ENCODE results near the gene MAGI2. TPM values are rescaled to one million over a fixed set of nuclear protein-coding genes. Genes with fewer than 3 reads are reported as not detected.

The MAGI2 gene
- total and polyA plus RNA-seq, 2 donors from 2014 or later = 4.4 to 9.0 TPM

DNA sequence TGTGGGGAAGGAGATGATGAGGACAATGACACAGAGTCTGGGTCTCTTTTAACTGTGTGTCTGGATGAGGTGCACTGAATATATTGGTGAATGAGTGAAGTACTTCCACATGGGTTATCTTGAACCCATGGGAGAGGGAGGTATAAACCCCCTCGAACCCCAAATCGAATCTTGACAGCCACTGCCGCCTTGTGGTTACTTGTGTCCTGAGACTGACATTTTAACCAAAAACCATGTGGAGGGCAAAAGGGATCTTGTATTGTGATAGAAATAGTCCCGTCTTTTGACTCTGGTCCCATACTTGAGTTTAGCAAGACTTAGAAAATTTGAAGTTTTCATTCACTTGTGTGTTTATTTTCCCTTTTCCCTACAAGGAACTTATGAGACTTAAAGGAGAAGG lies 1371.6 kb downstream of the MAGI2 start:
- no peaks in the 10 kb centered on the region for H3K36me3 ChIP-seq (ENCODE audit: control insufficient read depth in 2 of 3, insufficient read depth in 3 of 3, low read length in 3 of 3)
- H3K9ac ChIP-seq (ENCODE audit: low read length in 3 of 3) = no peak overlapping the region
- TF ChIP-seq, protein P1, sequence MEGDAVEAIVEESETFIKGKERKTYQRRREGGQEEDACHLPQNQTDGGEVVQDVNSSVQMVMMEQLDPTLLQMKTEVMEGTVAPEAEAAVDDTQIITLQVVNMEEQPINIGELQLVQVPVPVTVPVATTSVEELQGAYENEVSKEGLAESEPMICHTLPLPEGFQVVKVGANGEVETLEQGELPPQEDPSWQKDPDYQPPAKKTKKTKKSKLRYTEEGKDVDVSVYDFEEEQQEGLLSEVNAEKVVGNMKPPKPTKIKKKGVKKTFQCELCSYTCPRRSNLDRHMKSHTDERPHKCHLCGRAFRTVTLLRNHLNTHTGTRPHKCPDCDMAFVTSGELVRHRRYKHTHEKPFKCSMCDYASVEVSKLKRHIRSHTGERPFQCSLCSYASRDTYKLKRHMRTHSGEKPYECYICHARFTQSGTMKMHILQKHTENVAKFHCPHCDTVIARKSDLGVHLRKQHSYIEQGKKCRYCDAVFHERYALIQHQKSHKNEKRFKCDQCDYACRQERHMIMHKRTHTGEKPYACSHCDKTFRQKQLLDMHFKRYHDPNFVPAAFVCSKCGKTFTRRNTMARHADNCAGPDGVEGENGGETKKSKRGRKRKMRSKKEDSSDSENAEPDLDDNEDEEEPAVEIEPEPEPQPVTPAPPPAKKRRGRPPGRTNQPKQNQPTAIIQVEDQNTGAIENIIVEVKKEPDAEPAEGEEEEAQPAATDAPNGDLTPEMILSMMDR (IDR thresholded peaks at IDR 0.05; ENCODE audit: borderline replicate concordance, extremely low read depth, insufficient read depth) = no peak
- DNase-seq = no peak
- FAIRE-seq = no peak
- H3K9me3 ChIP-seq (ENCODE audit: control insufficient read depth in 2 of 3, insufficient read depth in 1 of 3, low read length in 3 of 3) = no peaks in the 10 kb centered on the region
- intact Hi-C loops (cut with DNase I) = no loop called here
- no peak overlapping the region for H3K27ac ChIP-seq (ENCODE audit: low read depth in 2 of 2, low read length in 2 of 2)
- H3K27me3 ChIP-seq (ENCODE audit: control insufficient read depth, insufficient read depth, low read length) = no peaks in the 10 kb centered on the region
- H3K4me1 ChIP-seq (ENCODE audit: control insufficient read depth in 2 of 3, insufficient read depth in 2 of 3, low read depth in 1 of 3, low read length in 3 of 3) = no peaks in the 10 kb centered on the region
- H3K4me3 ChIP-seq (ENCODE audit: low read length in 3 of 3) = no peak overlapping the region

DNA sequence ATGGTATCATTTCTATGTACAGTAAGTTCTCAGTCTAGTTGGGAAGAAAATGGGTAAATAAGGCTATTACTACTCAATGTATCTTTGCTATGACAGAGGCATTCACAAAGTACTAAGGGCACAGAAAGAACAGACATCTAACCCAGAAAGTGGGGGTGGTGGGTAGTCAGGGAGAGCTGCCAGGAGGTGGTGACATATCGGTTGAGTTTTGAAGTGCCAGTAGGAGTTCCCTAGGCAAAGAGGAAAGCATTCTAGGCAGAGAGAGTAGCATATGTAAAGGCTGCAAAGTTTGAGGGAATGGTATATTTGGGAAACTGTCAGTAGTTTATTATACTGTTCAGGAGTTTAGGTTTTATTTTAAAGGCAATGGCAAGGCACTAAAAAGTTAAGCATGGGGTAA lies 1372.1 kb downstream of the MAGI2 start:
- Histone ChIP-seq H3K9ac (ENCODE audit: low read length in 3 of 3) (no peak overlapping the region), H3K27ac (ENCODE audit: low read depth in 2 of 2, low read length in 2 of 2) (no peak overlapping the region), H3K4me1 (ENCODE audit: control insufficient read depth in 2 of 3, insufficient read depth in 2 of 3, low read depth in 1 of 3, low read length in 3 of 3) (no peaks in the 10 kb centered on the region), H3K36me3 (ENCODE audit: control insufficient read depth in 2 of 3, insufficient read depth in 3 of 3, low read length in 3 of 3) (no peaks in the 10 kb centered on the region), H3K4me3 (ENCODE audit: low read length in 3 of 3) (no peak overlapping the region), H3K27me3 (ENCODE audit: control insufficient read depth, insufficient read depth, low read length) (no peaks in the 10 kb centered on the region), H3K9me3 (ENCODE audit: control insufficient read depth in 2 of 3, insufficient read depth in 1 of 3, low read length in 3 of 3) (no peaks in the 10 kb centered on the region)
- intact Hi-C loops (cut with DNase I) = no loop called here
- FAIRE-seq (no peak), DNase-seq (no peak)
- TF ChIP-seq, protein P1 (IDR thresholded peaks at IDR 0.05; ENCODE audit: borderline replicate concordance, extremely low read depth, insufficient read depth) = no peak

DNA sequence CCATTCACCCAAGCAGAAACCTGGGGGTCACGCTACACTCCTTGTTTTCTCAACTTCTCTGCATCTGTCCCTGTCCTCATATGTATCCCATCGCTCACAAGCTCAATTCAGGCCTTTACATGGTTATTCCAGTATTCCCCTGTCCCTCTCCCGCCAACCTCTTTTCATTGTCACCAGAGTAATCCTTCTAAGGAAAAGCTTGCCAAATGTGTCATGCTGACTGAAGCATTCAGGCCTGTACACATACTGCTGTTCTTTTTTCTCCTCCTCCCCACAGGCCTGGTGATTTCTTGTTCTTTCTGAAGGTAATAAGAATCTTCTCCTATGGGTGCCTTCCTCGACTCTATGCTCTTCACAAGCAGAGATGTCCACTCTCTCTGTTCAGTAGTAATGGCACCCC lies 1372.7 kb downstream of the MAGI2 start:
- no peaks in the 10 kb centered on the region for H3K4me1 ChIP-seq (ENCODE audit: control insufficient read depth in 2 of 3, insufficient read depth in 2 of 3, low read depth in 1 of 3, low read length in 3 of 3)
- no peaks in the 10 kb centered on the region for H3K9me3 ChIP-seq (ENCODE audit: control insufficient read depth in 2 of 3, insufficient read depth in 1 of 3, low read length in 3 of 3)
- no peak overlapping the region for H3K4me3 ChIP-seq (ENCODE audit: low read length in 3 of 3)
- intact Hi-C loops (cut with DNase I) = no loop called here
- TF ChIP-seq, protein P1 (IDR thresholded peaks at IDR 0.05; ENCODE audit: borderline replicate concordance, extremely low read depth, insufficient read depth) = no peak
- no peak overlapping the region for H3K27ac ChIP-seq (ENCODE audit: low read depth in 2 of 2, low read length in 2 of 2)
- H3K27me3 ChIP-seq (ENCODE audit: control insufficient read depth, insufficient read depth, low read length) = no peaks in the 10 kb centered on the region
- H3K9ac ChIP-seq (ENCODE audit: low read length in 3 of 3) = no peak overlapping the region
- no peaks in the 10 kb centered on the region for H3K36me3 ChIP-seq (ENCODE audit: control insufficient read depth in 2 of 3, insufficient read depth in 3 of 3, low read length in 3 of 3)
- DNase-seq = no peak
- FAIRE-seq = no peak

DNA sequence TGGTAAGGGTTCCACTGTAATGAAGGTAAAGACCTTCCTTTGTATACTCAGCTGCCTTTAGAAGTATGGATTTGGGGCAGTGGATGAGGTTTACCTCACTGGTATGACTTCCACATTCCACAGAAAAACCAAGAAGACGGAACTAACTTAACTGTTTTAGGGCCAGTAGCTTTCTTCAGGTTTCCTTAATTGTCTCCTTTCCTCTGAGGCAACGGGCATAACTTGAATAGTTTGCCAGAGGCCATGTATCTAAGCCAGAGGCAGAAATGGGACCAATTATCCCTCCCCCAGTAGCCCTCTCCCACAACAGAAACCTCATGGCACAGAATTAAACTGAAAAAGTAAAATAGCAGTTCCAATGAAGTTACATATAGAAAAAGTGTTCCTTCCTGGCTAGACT lies 1373.2 kb downstream of the MAGI2 start:
- Histone ChIP-seq H3K4me1 (ENCODE audit: control insufficient read depth in 2 of 3, insufficient read depth in 2 of 3, low read depth in 1 of 3, low read length in 3 of 3) (no peaks in the 10 kb centered on the region), H3K9ac (ENCODE audit: low read length in 3 of 3) (no peak overlapping the region), H3K36me3 (ENCODE audit: control insufficient read depth in 2 of 3, insufficient read depth in 3 of 3, low read length in 3 of 3) (no peaks in the 10 kb centered on the region), H3K9me3 (ENCODE audit: control insufficient read depth in 2 of 3, insufficient read depth in 1 of 3, low read length in 3 of 3) (no peaks in the 10 kb centered on the region), H3K27me3 (ENCODE audit: control insufficient read depth, insufficient read depth, low read length) (no peaks in the 10 kb centered on the region), H3K4me3 (ENCODE audit: low read length in 3 of 3) (no peak overlapping the region), H3K27ac (ENCODE audit: low read depth in 2 of 2, low read length in 2 of 2) (no peak overlapping the region)
- TF ChIP-seq, protein P1 (IDR thresholded peaks at IDR 0.05; ENCODE audit: borderline replicate concordance, extremely low read depth, insufficient read depth) = no peak
- FAIRE-seq = no peak
- intact Hi-C loops (cut with DNase I) = no loop called here
- DNase-seq = no peak
